ENCODE results near the gene AKR1E2. TPM values are rescaled to one million over a fixed set of nuclear protein-coding genes. Genes with fewer than 3 reads are reported as not detected.

AKR1E2 gene
- total and polyA plus RNA-seq, 10 of the 15 experiments (the other 5 are each of a cell fraction or from before 2014, with no cell fraction given) = not detected

DNA sequence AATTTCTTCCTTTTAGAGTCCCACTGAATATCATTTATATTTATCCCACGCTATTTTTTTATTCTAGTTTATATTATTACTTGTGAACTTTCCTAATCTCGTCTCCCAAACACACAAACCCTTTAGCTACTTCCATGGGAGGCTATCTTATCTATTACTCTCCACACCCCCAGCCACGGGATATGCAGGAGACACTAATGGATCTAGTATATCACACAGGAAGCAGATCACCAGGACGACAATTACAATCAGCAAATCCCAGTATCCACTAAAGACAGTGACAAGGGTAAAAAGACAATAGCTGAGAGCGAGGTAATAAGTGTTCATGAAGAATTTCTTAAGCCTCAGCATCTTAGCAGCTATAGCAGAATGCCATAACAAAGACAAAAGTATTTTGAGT lies 3.8 kb upstream of the AKR1E2 start:
- Histone ChIP-seq H3K27ac (ENCODE audit: control insufficient read depth, insufficient read depth) (no peak overlapping the region), H2AFZ (ENCODE audit: control insufficient read depth, low read depth, low read length) (no peak overlapping the region), H3K9ac (ENCODE audit: control insufficient read depth, insufficient read depth, low read length) (no peak overlapping the region), H3K9me3 (replicated peaks; ENCODE audit: control insufficient read depth, insufficient read depth, low read length) (no peaks in the 10 kb centered on the region; the same call in 2 of the 3 replicates), H3K4me2 (ENCODE audit: control insufficient read depth, insufficient read depth) (no peak overlapping the region), H3K27me3 (replicated peaks in 1 of 2; ENCODE audit: control insufficient read depth in 2 of 2, insufficient read depth in 2 of 2, low read length in 1 of 2) (peaks cover 3 to 4% of the 10 kb centered on the region in 2 experiments; a peak in 3 of 4 replicates), H3K4me3 (no peak overlapping the region), H4K20me1 (ENCODE audit: control insufficient read depth, insufficient read depth) (no peaks in the 10 kb centered on the region), H3K4me1 (ENCODE audit: control insufficient read depth, insufficient read depth, low read length) (no peaks in the 10 kb centered on the region), H3K79me2 (ENCODE audit: control insufficient read depth, insufficient read depth, low read length) (no peaks in the 10 kb centered on the region), H3K36me3 (ENCODE audit: control insufficient read depth in 2 of 2, insufficient read depth in 2 of 2, low read length in 1 of 2) (no peaks in the 10 kb centered on the region)
- TF ChIP-seq CEBPB (IDR thresholded peaks at IDR 0.05; ENCODE audit: borderline replicate concordance in 1 of 2, low read depth in 2 of 2, low read length in 2 of 2) (no peak), MXI1 (IDR thresholded peaks at IDR 0.05; ENCODE audit: low read depth, low read length) (no peak), HDAC2 (IDR thresholded peaks at IDR 0.05) (no peak), NFYB (IDR thresholded peaks at IDR 0.05; ENCODE audit: insufficient read depth, low read depth, low read length) (no peak), SMAD1 (IDR thresholded peaks at IDR 0.05; ENCODE audit: low read depth, partially characterized antibody) (no peak), NBN (IDR thresholded peaks at IDR 0.05) (no peak), NFIC (IDR thresholded peaks at IDR 0.05; ENCODE audit: low read depth, low read length) (no peak), BMI1 (IDR thresholded peaks at IDR 0.05; ENCODE audit: borderline replicate concordance) (no peak), SRF (IDR thresholded peaks at IDR 0.05; ENCODE audit: low read depth in 2 of 2, low read length in 2 of 2) (no peak), ZSCAN29 (IDR thresholded peaks at IDR 0.05) (no peak), IKZF2 (IDR thresholded peaks at IDR 0.05) (no peak), GATAD2B (conservative IDR thresholded peaks at IDR 0.05; ENCODE audit: low read depth) (no peak), NR2F1 (conservative IDR thresholded peaks at IDR 0.05) (no peak), POU2F2 (IDR thresholded peaks at IDR 0.05; ENCODE audit: borderline replicate concordance, low read depth, low read length) (no peak), MTA2 (IDR thresholded peaks at IDR 0.05; ENCODE audit: low read depth) (no peak), FOXK2 (IDR thresholded peaks at IDR 0.05) (no peak), EZH2 (IDR thresholded peaks at IDR 0.05; ENCODE audit: borderline replicate concordance, control insufficient read depth, low read depth, low read length) (no peak)
- TF ChIP-seq, protein P1, sequence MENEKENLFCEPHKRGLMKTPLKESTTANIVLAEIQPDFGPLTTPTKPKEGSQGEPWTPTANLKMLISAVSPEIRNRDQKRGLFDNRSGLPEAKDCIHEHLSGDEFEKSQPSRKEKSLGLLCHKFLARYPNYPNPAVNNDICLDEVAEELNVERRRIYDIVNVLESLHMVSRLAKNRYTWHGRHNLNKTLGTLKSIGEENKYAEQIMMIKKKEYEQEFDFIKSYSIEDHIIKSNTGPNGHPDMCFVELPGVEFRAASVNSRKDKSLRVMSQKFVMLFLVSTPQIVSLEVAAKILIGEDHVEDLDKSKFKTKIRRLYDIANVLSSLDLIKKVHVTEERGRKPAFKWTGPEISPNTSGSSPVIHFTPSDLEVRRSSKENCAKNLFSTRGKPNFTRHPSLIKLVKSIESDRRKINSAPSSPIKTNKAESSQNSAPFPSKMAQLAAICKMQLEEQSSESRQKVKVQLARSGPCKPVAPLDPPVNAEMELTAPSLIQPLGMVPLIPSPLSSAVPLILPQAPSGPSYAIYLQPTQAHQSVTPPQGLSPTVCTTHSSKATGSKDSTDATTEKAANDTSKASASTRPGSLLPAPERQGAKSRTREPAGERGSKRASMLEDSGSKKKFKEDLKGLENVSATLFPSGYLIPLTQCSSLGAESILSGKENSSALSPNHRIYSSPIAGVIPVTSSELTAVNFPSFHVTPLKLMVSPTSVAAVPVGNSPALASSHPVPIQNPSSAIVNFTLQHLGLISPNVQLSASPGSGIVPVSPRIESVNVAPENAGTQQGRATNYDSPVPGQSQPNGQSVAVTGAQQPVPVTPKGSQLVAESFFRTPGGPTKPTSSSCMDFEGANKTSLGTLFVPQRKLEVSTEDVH (IDR thresholded peaks at IDR 0.05; ENCODE audit: low read depth, partially characterized antibody) = no peak
- TF ChIP-seq, protein P2, sequence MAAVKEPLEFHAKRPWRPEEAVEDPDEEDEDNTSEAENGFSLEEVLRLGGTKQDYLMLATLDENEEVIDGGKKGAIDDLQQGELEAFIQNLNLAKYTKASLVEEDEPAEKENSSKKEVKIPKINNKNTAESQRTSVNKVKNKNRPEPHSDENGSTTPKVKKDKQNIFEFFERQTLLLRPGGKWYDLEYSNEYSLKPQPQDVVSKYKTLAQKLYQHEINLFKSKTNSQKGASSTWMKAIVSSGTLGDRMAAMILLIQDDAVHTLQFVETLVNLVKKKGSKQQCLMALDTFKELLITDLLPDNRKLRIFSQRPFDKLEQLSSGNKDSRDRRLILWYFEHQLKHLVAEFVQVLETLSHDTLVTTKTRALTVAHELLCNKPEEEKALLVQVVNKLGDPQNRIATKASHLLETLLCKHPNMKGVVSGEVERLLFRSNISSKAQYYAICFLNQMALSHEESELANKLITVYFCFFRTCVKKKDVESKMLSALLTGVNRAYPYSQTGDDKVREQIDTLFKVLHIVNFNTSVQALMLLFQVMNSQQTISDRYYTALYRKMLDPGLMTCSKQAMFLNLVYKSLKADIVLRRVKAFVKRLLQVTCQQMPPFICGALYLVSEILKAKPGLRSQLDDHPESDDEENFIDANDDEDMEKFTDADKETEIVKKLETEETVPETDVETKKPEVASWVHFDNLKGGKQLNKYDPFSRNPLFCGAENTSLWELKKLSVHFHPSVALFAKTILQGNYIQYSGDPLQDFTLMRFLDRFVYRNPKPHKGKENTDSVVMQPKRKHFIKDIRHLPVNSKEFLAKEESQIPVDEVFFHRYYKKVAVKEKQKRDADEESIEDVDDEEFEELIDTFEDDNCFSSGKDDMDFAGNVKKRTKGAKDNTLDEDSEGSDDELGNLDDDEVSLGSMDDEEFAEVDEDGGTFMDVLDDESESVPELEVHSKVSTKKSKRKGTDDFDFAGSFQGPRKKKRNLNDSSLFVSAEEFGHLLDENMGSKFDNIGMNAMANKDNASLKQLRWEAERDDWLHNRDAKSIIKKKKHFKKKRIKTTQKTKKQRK (IDR thresholded peaks at IDR 0.05; ENCODE audit: low read depth, low read length) = no peak
- SMC1A ChIA-PET (ENCODE audit: uncharacterized antibody, unreplicated experiment) = interaction anchor here (0.6 kb wide), 1 partner anchor 440 kb away, joined by 3 read pairs; no protein-coding TSS in a partner anchor
- FAIRE-seq (no peak), ATAC-seq (no peak), DNase-seq (ENCODE audit: low read depth, low spot score) (no peak)
- WGBS (ENCODE audit: insufficient coverage, insufficient replicate concordance, low lambda C conversion rate, missing lambda C conversion rate) = 9% methylated on average over 5 of the region's 5 CpGs
- CTCF ChIA-PET = no interaction called here
- POLR2A ChIA-PET = no interaction called here
- in situ Hi-C loops (cut with MboI) (no loop called here), intact Hi-C loops (cut with micrococcal nuclease; ENCODE audit: unreplicated experiment) (no loop called here)
- RAD21 ChIA-PET (ENCODE audit: unreplicated experiment) = no interaction called here
- BruUV-seq (replicated peaks) = no TSS peak

Measured in GM12878 (cell line).